Jurkat, Clone E6-1 (cell line): ENCODE measurements around the gene CGB2.
"Not testable (repeated sequence)": the region's sequence is repeated elsewhere in the genome, so short reads cannot be mapped to it uniquely, and the experiment has no call there.

Experiments used
- DNase-seq: peaks from one replicate; pipeline ENCODE4 v3.0.0-alpha.2; 2011; ENCODE audit warnings: low read depth, low spot score
- H3K4me3 ChIP-seq: 2 replicates; pipeline ENCODE4 v1.5.1; 2011; ENCODE audit warnings: mild to moderate bottlenecking, low read length, control low read depth, moderate library complexity

Gene CGB2

DNA sequence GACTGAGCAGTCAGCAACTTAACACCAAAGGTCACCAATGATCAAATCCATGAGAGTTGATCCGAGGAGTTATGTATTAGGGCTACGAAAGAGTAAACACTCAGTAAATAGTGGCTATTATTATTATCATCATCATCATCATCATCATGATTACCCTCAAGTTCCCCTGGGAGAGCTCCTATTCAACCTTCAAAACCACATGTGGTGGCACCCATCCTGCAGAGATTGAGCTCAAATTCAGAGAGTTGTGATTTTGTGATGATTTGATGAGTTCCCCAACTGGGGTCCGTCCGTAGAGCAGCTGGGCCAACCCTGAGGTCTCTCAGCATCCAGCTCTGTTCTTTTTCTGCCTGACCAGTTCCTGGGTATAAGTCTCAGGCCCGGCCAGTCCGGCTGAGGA, 6.6 kb upstream of the CGB2 start:
- not testable (repeated sequence) for DNase-seq

DNA sequence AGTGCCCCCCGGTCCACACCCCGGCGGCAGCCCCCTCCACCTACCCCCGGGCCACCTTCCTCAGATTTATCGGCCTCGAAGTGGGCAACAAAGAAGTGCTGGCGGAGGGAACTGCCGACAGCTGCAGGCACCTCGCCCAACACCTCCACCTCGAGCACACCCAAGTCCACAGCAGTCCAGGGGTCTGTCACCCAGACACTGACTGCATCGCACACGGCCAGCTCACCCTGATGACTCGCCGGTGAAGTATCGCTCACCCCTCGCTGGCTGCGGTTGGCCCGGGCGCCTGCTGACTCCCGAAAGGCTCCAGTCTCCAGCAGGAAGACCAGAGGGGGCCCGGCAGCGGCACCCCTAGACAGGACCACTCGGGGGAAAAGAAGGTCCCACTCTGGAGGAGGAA, 6.1 kb upstream of the CGB2 start:
- not testable (repeated sequence) for DNase-seq, H3K4me3 ChIP-seq

More for the DNA sequence above, 6.6 kb upstream of the CGB2 start:
- not testable (repeated sequence) for H3K4me3 ChIP-seq

DNA sequence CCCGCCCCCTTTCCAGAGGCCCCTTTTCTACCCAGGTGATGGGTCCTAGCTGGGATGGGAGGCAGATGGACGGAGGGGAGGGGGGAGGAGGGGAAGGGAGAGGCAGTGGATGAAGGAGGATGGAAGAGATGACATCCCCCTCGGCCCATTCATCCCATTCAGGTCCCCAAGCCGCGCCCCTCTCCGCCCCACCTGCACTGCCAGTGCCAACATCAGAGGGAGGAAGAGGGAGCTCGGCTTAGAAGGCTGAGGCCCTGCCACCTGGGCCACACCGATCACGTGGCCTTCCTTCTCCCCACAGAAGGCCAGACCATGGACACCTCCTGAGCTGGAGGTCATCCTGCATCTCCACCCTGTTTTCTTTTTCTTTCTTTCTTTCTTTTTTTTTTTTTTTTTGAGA, 3.0 kb upstream of the CGB2 start:
- not testable (repeated sequence) for DNase-seq, H3K4me3 ChIP-seq

DNA sequence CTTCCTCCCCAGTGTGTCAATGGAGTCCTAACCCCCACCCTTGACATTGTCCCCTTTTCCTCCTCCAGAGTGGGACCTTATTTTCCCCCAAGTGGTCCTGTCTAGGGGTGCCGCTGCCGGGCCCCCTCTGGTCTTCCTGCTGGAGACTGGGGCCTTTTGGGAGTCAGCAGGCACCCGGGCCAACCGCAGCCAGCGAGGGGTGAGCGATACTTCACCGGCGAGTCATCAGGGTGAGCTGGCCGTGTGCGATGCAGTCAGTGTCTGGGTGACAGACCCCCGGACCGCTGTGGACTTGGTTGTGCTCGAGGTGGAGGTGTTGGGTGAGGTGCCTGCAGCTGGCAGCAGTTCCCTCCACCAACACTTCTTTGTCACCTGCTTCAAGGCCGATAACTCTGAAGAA, 1.9 kb upstream of the CGB2 start:
- DNase-seq, H3K4me3 ChIP-seq: not testable (repeated sequence)

DNA sequence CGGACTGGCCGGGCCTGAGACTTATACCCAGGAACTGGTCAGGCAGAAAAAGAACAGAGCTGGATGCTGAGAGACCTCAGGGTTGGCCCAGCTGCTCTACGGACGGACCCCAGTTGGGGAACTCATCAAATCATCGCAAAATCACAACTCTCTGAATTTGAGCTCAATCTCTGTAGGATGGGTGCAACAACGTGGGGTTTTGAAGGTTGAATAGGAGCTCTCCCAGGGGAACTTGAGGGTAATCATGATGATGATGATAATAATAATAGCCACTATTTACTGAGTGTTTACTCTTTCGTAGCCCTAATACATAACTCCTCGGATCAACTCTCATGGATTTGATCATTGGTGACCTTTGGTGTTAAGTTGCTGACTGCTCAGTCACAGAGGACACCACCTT, 1.4 kb upstream of the CGB2 start:
- DNase-seq = not testable (repeated sequence)

DNA sequence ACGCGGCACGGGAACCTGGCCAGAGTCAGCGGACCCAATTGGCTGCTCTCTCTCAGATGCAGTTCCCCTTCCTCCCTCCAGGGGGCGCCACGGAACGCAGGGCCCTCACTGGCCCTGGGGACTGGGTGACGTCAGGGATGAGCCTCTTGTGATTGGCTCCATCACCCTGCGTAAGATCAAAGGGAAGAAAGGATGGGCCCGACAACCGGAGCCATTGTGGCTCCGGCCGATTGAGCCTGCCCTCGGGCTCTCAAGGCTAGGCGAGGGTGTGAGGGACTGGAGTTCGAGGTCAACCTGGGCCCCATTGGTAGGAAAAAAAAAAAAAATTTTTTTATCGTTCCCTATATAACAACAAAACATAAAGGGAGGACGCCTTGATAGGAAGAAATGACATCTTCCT, 5.1 kb downstream of the CGB2 start, which contains the start of gene CGB1:
Gene CGB1 (minus strand): TSS at position 81 of the 400 bp plus-strand sequence. CDS start 184 bp downstream, outside the sequence.
- not testable (repeated sequence) for DNase-seq, H3K4me3 ChIP-seq

More for the DNA sequence above, 1.4 kb upstream of the CGB2 start:
- H3K4me3 ChIP-seq = not testable (repeated sequence)

DNA sequence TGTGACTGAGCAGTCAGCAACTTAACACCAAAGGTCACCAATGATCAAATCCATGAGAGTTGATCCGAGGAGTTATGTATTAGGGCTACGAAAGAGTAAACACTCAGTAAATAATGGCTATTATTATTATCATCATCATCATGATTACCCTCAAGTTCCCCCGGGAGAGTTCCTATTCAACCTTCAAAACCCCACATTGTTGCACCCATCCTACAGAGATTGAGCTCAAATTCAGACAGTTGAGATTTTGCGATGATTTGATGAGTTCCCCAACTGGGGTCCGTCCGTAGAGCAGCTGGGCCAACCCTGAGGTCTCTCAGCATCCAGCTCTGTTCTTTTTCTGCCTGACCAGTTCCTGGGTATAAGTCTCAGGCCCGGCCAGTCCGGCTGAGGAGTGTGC, 6.4 kb downstream of the CGB2 start:
- DNase-seq, H3K4me3 ChIP-seq: not testable (repeated sequence)

DNA sequence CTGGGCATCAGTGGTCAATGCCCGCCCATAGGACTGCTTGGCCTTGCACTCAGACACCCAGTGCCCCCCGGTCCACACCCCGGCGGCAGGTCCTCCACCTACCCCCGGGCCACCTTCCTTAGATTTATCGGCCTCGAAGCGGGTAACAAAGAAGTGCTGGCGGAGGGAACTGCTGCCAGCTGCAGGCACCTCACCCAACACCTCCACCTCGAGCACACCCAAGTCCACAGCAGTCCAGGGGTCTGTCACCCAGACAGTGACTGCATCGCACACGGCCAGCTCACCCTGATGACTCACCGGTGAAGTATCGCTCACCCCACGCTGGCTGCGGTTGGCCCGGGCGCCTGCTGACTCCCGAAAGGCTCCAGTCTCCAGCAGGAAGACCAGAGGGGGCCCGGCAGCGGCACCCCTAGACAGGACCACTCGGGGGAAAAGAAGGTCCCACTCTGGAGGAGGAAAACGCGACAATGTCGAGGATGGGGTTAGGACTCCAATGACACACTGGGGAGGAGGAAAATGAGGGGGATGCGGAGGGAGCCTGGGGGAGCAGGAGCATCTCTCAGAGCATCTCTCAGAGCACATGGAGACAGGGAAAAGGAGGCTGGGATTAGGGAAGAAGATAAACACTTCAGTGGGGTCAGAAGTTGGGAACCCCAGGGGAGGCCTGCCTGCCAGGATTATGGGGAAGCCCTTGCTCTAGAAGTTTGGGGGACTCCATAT, 7.0 kb downstream of the CGB2 start:
- DNase-seq, H3K4me3 ChIP-seq: not testable (repeated sequence)

DNA sequence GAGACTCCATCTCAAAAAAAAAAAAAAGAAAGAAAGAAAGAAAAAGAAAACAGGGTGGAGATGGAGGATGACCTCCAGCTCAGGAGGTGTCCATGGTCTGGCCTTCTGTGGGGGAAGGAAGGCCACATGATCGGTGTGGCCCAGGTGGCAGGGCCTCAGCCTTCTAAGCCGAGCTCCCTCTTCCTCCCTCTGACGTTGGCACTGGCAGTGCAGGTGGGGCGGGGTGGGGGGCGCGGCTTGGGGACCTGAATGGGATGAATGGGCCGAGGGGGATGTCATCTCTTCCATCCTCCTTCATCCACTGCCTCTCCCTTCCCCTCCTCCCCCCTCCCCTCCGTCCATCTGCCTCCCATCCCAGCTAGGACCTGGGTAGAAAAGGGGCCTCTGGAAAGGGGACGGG, 8.0 kb downstream of the CGB2 start:
- not testable (repeated sequence) for DNase-seq, H3K4me3 ChIP-seq

DNA sequence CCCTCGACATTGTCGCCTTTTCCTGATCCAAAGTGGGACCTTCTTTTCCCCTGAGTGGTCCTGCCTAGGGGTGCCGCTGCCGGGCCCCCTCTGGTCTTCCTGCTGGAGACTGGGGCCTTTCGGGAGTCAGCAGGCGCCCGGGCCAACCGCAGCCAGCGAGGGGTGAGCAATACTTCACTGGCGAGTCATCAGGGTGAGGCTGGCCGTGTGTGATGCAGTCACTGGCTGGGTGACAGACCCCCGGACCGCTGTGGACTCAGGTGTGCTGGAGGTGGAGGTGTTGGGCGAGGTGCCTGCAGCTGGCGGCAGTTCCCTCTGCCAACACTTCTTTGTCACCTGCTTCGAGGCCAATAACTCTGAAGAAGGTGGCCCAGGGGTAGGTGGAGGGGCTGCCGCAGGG, 10.5 kb downstream of the CGB2 start:
- no peak overlapping the region for H3K4me3 ChIP-seq
- DNase-seq = no peak

DNA sequence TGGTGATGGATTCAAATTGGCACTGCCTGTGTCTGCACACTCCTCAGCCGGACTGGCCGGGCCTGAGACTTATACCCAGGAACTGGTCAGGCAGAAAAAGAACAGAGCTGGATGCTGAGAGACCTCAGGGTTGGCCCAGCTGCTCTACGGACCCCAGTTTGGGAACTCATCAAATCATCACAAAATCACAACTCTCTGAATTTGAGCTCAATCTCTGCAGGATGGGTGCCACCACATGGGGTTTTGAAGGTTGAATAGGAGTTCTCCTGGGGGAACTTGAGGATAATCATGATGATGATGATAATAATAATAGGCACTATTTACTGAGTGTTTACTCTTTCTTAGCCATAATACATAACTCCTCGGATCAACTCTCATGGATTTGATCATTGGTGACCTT, 11.0 kb downstream of the CGB2 start:
- H3K4me3 ChIP-seq = not testable (repeated sequence)

DNA sequence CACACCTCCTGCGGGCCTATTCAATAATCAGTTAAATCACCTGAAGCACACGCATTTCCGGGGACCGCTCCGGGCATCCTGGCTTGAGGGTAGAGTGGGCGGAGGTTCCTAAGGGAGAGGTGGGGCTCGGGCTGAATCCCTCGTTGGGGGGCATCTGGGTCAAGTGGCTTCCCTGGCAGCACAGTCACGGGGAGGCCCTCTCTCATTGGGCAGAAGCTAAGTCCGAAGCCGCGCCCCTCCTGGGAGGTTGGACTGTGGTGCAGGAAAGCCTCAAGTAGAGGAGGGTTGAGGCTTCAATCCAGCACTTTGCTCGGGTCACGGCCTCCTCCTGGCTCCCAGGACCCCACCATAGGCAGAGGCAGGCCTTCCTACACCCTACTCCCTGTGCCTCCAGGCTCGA, 11.9 kb downstream of the CGB2 start, which contains the start of gene CGB5:
Gene CGB5 (plus strand): TSS at position 301 of the 400 bp plus-strand sequence. CDS start 362 bp downstream, outside the sequence.
- not testable (repeated sequence) for H3K4me3 ChIP-seq, DNase-seq

More for the DNA sequence above, 11.0 kb downstream of the CGB2 start:
- not testable (repeated sequence) for DNase-seq

DNA sequence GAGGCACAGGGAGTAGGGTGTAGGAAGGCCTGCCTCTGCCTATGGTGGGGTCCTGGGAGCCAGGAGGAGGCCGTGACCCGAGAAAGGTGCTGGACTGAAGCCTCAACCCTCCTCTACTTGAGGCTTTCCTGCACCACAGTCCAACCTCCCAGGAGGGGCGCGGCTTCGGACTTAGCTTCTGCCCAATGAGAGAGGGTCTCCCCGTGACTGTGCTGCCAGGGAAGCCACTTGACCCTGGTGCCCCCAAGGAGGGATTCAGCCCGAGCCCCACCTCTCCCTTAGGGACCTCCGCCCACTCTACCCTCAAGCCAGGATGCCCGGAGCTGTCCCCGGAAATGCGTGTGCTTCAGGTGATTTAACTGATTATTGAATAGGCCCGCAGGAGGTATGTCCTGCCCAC, 17.3 kb downstream of the CGB2 start, which contains the start of gene CGB8:
Gene CGB8 (minus strand): TSS at position 101 of the 400 bp plus-strand sequence. CDS start 372 bp downstream, outside the sequence.
- DNase-seq, H3K4me3 ChIP-seq: not testable (repeated sequence)

DNA sequence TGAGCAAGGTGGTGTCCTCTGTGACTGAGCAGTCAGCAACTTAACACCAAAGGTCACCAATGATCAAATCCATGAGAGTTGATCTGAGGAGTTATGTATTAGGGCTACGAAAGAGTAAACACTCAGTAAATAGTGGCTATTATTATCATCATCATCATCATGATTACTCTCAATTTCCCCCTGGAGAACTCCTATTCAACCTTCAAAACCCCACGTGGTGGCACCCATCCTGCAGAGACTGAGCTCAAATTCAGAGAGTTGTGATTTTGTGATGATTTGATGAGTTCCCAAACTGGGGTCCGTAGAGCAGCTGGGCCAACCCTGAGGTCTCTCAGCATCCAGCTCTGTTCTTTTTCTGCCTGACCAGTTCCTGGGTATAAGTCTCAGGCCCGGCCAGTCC, 18.1 kb downstream of the CGB2 start:
- not testable (repeated sequence) for H3K4me3 ChIP-seq, DNase-seq

DNA sequence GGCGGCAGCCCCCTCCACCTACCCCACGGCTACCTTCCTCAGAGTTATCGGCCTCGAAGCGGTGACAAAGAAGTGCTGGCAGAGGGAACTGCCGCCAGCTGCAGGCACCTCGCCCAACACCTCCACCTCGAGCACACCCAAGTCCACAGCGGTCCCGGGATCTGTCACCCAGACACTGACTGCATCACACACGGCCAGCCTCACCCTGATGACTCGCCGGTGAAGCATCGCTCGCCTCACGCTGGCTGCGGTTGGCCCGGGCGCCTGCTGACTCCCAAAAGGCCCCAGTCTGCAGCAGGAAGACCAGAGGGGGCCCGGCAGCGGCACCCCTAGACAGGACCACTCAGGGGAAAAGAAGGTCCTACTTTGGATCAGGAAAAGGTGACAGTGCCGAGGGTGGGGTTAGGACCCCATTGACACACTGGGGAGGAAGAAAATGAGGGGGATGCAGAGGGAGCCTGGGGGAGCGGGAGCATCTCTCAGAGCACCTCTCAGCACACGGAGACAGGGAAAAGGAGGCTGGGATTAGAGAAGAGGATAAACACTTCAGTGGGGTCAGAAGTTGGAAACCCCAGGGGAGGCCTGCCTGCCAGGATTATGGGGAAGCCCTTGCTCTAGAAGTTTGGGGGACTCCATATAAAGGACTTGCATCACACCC, 18.8 kb downstream of the CGB2 start:
- not testable (repeated sequence) for H3K4me3 ChIP-seq, DNase-seq

DNA sequence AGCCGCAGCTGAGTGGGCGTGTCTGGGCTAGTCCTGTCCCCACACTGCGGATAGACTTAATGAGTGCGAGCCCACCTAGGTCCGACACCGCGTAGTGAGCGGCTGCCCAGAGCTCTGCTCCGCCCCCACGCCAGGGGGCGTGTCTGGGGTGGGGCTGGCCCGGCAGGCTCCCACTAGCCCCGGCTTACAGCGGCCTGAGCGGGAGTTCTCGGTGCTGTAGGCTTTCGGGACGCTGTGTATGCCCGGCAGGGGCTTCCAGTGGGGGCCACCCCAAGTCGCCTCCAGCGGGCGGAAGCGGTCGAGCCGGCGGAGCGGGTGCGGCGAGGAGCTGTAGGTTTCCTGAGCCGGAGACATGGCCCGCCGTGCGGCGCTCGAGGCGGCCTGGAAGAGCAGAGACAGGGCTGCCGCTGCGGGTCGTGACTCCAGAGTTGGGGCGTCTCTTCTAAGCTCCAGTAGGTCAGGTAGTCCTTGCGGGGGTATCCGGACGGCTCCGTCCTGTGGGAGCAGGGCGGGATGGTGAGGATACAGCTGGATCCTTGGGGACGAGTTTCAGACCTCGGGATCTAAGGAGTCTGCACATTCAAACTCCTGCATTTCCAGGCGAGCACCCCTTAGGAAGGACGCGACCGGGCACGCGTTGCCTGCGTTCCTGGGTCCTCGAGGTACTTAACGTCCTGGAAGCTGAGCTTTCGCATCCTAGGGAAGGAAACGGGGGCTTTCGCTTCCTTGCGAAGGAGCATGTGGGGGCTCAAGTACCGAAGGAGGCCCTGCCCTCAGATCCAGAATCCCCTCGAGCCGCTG, 24.6 kb downstream of the CGB2 start:
- H3K4me3 ChIP-seq = peak overlapping the region; percentile 45
- DNase-seq = no peak

DNA sequence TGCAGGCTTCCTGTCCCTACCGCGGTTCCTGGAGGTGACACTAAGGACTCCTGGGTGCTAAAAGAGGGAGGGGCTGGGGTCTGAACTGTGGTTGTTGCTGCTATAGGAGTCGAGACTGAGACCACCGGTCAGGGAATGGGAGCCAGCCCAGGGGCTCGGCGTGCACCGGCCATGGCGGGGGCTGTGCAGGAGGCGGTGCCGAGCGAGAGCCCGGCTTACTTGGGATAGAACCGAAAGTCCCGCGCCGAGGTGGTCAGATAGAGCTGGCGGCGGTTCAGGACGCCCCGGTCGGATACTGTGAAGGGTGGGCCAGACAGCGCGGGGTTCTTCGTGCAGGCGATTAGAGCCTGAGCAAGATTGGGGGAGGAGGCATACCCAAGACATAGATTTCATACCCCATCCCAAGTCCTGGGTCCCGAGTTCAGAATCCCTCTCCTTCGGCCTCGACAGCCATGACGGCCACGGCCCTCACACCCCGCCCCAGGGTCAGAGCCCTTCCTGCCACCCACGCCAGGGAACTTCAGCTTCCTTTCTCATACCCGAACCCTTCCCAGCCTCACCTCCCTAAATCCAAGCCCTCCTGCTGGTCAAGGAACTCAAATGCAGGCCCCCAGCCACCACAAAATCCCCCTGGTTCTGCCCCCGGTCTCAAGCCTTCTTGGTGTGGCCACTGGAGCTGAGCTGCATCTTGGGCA, 25.4 kb downstream of the CGB2 start:
- not testable (repeated sequence) for DNase-seq, H3K4me3 ChIP-seq

DNA sequence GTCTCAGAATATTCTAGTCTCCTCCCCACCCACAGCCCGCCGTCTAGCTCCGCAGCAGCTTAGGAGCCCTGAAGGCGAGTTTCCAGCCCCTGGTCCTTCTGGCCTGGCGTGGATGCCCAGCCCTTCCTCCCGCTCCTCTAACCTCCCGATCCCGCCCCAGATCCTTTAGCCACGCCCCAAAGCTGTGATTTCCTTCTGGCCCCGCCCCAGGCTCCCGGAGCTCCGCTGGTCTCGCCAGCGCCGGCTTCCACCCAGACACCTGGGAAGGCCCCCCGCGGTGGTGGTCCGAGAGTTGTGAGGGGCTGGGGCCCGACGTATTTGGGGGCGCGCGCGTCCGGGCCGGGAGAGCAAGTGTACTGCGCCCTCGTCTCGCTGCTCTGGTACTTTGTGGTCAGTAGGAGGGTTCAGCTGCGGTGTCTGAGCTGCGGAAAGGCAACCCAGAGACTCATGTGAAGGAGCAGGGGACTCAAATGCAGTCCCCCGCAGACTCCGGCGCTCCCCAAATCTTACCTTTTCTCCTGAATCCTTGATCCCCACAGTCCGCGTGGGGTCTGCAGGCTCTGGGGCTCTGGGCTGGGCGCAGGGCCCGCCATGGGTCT, 26.0 kb downstream of the CGB2 start, which contains the start of gene CGB7:
Gene CGB7 (minus strand): TSS at position 114 of the 599 bp plus-strand sequence. CDS start 2,374 bp downstream, outside the sequence.
- DNase-seq = no peak
- H3K4me3 ChIP-seq = peak within 1 kb of the TSS; percentile 45
